WTC11 (cell line): Measurements from ENCODE around the gene ELMO1. TPM values are rescaled to one million over a fixed set of nuclear protein-coding genes. Genes with fewer than 3 reads are reported as not detected.

Experiments
- ATAC-seq: fragments of 200-7000 bp; cut with Tn5 transposase; 2 replicates; pipeline ENCODE4 v1.10.0; 2021; ENCODE audit warnings: mild to moderate bottlenecking, moderate library complexity
- CTCF ChIA-PET: fragments of 300-600 bp; sonication (Branson Sonifier 250); formaldehyde crosslinking; loops from one replicate; lab custom pipeline; 2021; ENCODE audit warnings: antibody characterized with exemption; lab: Charles Lee
- POLR2A ChIA-PET: fragments of 350-600 bp; sonication (Branson Sonifier 250); formaldehyde crosslinking; loops from one replicate; lab custom pipeline; 2021; ENCODE audit warnings: antibody characterized with exemption; lab: Charles Lee
- DNase-seq: peaks from one replicate; pipeline ENCODE4 v3.0.0; 2021; ENCODE audit warnings: low spot score
- H3K27ac Mint-ChIP-seq: 2 replicates; pipeline ENCODE4 v1.8.0; 2021; ENCODE audit warnings: mixed read lengths
- H3K27me3 Mint-ChIP-seq: 2 replicates; pipeline ENCODE4 v1.8.0; 2021; ENCODE audit warnings: low read depth, mild to moderate bottlenecking, moderate library complexity, mixed read lengths
- H3K36me3 Mint-ChIP-seq: 2 replicates; pipeline ENCODE4 v1.8.0; 2021; ENCODE audit warnings: mixed read lengths
- H3K4me1 Mint-ChIP-seq: 2 replicates; pipeline ENCODE4 v1.8.0; 2022; ENCODE audit warnings: mixed read lengths
- H3K4me3 Mint-ChIP-seq: 2 replicates; pipeline ENCODE4 v1.8.0; 2021; ENCODE audit warnings: mild to moderate bottlenecking, moderate library complexity, mixed read lengths
- H3K9me3 Mint-ChIP-seq: 2 replicates; pipeline ENCODE4 v1.8.0; 2021; ENCODE audit warnings: mixed read lengths
- ARID4B ChIP-seq: sonication (generic); formaldehyde crosslinking; IDR thresholded peaks from 2 replicates; pipeline ENCODE4 v1.8.0; 2023; ENCODE audit warnings: missing genetic modification reagents, mild to moderate bottlenecking, borderline replicate concordance
- ATF2 ChIP-seq: sonication (generic); formaldehyde crosslinking; IDR thresholded peaks from 2 replicates; pipeline ENCODE4 v1.8.1; 2022; ENCODE audit warnings: low read depth, missing genetic modification reagents, borderline replicate concordance
- CREB1 ChIP-seq: sonication (generic); formaldehyde crosslinking; IDR thresholded peaks from 2 replicates; pipeline ENCODE4 v1.8.0; 2023; ENCODE audit warnings: mild to moderate bottlenecking, missing genetic modification reagents
- EMX1 ChIP-seq: fragments of 250-450 bp; sonication (Bioruptor Pico); IDR thresholded peaks from 2 replicates; pipeline ENCODE4 v1.8.0; 2021; ENCODE audit warnings: mild to moderate bottlenecking
- ESRRA ChIP-seq: sonication (generic); formaldehyde crosslinking; IDR thresholded peaks from 2 replicates; pipeline ENCODE4 v1.8.1; 2022; ENCODE audit warnings: mild to moderate bottlenecking, missing genetic modification reagents, borderline replicate concordance
- ETV6 ChIP-seq: sonication (generic); formaldehyde crosslinking; IDR thresholded peaks from 2 replicates; pipeline ENCODE4 v1.8.1; 2022; ENCODE audit warnings: mild to moderate bottlenecking, missing genetic modification reagents
- FOXK1 ChIP-seq: sonication (generic); formaldehyde crosslinking; IDR thresholded peaks from 2 replicates; pipeline ENCODE4 v1.8.0; 2022; ENCODE audit warnings: mild to moderate bottlenecking, moderate library complexity, missing genetic modification reagents
- FOXP1 ChIP-seq: sonication (generic); formaldehyde crosslinking; IDR thresholded peaks from 2 replicates; pipeline ENCODE4 v1.8.0; 2022; ENCODE audit warnings: missing genetic modification reagents, mild to moderate bottlenecking, moderate library complexity, borderline replicate concordance
- JUN ChIP-seq: sonication (generic); formaldehyde crosslinking; IDR thresholded peaks from 2 replicates; pipeline ENCODE4 v1.8.0; 2023; ENCODE audit warnings: mild to moderate bottlenecking, missing genetic modification reagents
- MYBL2 ChIP-seq: sonication (generic); formaldehyde crosslinking; IDR thresholded peaks from 2 replicates; pipeline ENCODE4 v1.8.1; 2023; ENCODE audit warnings: mild to moderate bottlenecking, moderate library complexity, missing genetic modification reagents
- PREB ChIP-seq: sonication (generic); formaldehyde crosslinking; IDR thresholded peaks from 2 replicates; pipeline ENCODE4 v1.8.1; 2022; ENCODE audit warnings: mild to moderate bottlenecking, missing genetic modification reagents, moderate library complexity, borderline replicate concordance
- SMAD4 ChIP-seq: sonication (generic); formaldehyde crosslinking; IDR thresholded peaks from 2 replicates; pipeline ENCODE4 v1.8.0; 2022; ENCODE audit warnings: mild to moderate bottlenecking, missing genetic modification reagents
- ZNF121 ChIP-seq: sonication (generic); formaldehyde crosslinking; IDR thresholded peaks from 2 replicates; pipeline ENCODE4 v1.8.0; 2023; ENCODE audit warnings: missing genetic modification reagents
- ZNF219 ChIP-seq: sonication (generic); formaldehyde crosslinking; IDR thresholded peaks from 2 replicates; pipeline ENCODE4 v1.8.0; 2023; ENCODE audit warnings: missing genetic modification reagents, mild to moderate bottlenecking, borderline replicate concordance
- ZNF512 ChIP-seq: sonication (generic); formaldehyde crosslinking; IDR thresholded peaks from 2 replicates; pipeline ENCODE4 v1.8.1; 2022; ENCODE audit warnings: missing genetic modification reagents, borderline replicate concordance
- total RNA-seq: library from RNA; stranded (reverse); gene quantifications from 3 replicates; pipeline ENCODE4 v1.2.3, GENCODE V29; 2021

ELMO1 gene
- total RNA-seq, 1 experiment from 2014 or later: 19.4 TPM

- TF ChIP-seq EMX1 (CRISPR knock-in tag) (no peak), CREB1 (no peak), JUN (CRISPR knock-in tag) (no peak), ZNF219 (no peak), FOXP1 (CRISPR knock-in tag) (no peak), ATF2 (CRISPR knock-in tag) (no peak)
- TF ChIP-seq, all 79 proteins: peak for 2
Observed at GRCh38 chr7:37352974-37353948, 95.4 kb downstream of the ELMO1 start (continued).

GRCh38 chr7:37352251-37352880, 96.3 kb downstream of the ELMO1 start:
- Mint-ChIP-seq H3K27ac (no peak overlapping the region), H3K4me1 (peaks cover 31% of the 10 kb centered on the region), H3K4me3 (no peak overlapping the region), H3K36me3 (no peaks in the 10 kb centered on the region), H3K9me3 (no peaks in the 10 kb centered on the region), H3K27me3 (no peaks in the 10 kb centered on the region)
- TF ChIP-seq ARID4B (no peak), SMAD4 (no peak), MYBL2 (CRISPR knock-in tag) (no peak), PREB (CRISPR knock-in tag) (no peak), ZNF512 (CRISPR knock-in tag) (no peak), ESRRA (no peak), ZNF121 (CRISPR knock-in tag) (no peak), FOXK1 (CRISPR knock-in tag) (no peak), ETV6 (CRISPR knock-in tag) (no peak)
- POLR2A ChIA-PET: no interaction called here
- DNase-seq (no peak), ATAC-seq (no peak)
- CTCF ChIA-PET: interaction anchor here (1.0 to 3.4 kb wide), 6 partner anchors 68 to 144 kb away, joined by 5 to 26 read pairs (median 6); no protein-coding TSS in a partner anchor
